ENCODE results near the gene HCFC1R1.

GRCh38 chr16:3054965-3055733, 31.4 kb upstream of the HCFC1R1 start:
- TF ChIP-seq CTCF (IDR thresholded peaks at IDR 0.05): no peak
- no peak for TF ChIP-seq POLR2A (IDR thresholded peaks at IDR 0.05)
